HEK293T (cell line): ENCODE results near the gene RCAN3.

Experiments used
- ARNT ChIP-seq: fragments of 450-650 bp; IDR thresholded peaks from 2 replicates; pipeline ENCODE4 v1.6.1; 2017; ENCODE audit warnings: mild to moderate bottlenecking
- FOXK2 ChIP-seq: fragments of 450-650 bp; IDR thresholded peaks from 2 replicates; pipeline ENCODE4 v1.6.1; 2016; ENCODE audit warnings: mild to moderate bottlenecking
- SUZ12 ChIP-seq: fragments of 450-650 bp; IDR thresholded peaks from 2 replicates; pipeline ENCODE4 v1.6.1; 2016; ENCODE audit warnings: mild to moderate bottlenecking

GRCh38 chr1:24503870-24504523 lies 1.4 kb downstream of the RCAN3 start:
- TF ChIP-seq ARNT (no peak), FOXK2 (no peak), SUZ12 (no peak)
